ENCODE results near the gene WBP11.

The WBP11 gene

GRCh38 chr12:14836336-14837210 lies 33.3 kb upstream of the WBP11 start:
- no peak for DNase-seq (ENCODE audit: extremely low read depth, low read depth)
- TF ChIP-seq, protein P1, sequence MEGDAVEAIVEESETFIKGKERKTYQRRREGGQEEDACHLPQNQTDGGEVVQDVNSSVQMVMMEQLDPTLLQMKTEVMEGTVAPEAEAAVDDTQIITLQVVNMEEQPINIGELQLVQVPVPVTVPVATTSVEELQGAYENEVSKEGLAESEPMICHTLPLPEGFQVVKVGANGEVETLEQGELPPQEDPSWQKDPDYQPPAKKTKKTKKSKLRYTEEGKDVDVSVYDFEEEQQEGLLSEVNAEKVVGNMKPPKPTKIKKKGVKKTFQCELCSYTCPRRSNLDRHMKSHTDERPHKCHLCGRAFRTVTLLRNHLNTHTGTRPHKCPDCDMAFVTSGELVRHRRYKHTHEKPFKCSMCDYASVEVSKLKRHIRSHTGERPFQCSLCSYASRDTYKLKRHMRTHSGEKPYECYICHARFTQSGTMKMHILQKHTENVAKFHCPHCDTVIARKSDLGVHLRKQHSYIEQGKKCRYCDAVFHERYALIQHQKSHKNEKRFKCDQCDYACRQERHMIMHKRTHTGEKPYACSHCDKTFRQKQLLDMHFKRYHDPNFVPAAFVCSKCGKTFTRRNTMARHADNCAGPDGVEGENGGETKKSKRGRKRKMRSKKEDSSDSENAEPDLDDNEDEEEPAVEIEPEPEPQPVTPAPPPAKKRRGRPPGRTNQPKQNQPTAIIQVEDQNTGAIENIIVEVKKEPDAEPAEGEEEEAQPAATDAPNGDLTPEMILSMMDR (IDR thresholded peaks at IDR 0.05; ENCODE audit: low read depth, low read length) = no peak

- TF ChIP-seq, protein P1 (IDR thresholded peaks at IDR 0.05; ENCODE audit: low read depth, low read length) = no peak
- DNase-seq (ENCODE audit: extremely low read depth, low read depth) = no peak
These were observed 31.2 kb upstream of the WBP11 start for GRCh38 chr12:14834509-14834908.

GRCh38 chr12:14833952-14834351 lies 30.7 kb upstream of the WBP11 start:
- TF ChIP-seq, protein P1 (IDR thresholded peaks at IDR 0.05; ENCODE audit: low read depth, low read length) = no peak
- no peak for DNase-seq (ENCODE audit: extremely low read depth, low read depth)

DNA sequence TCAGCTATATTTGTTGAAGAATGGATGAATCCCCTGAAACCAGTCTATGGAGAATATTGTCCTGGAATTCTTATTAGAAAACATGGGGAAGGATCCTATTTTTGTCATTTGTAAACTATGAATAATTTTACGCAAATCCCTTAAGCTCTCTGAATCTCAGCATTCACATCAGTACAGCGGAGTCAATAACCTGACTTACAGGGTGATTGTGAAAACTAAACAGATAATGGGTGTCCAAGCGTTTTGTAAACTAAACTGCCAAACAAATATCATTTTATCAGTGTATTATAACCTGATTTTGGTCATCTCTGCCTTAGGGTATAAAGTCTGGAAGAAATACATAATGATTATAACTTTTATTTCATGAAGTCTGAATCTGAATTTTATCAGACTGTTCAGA lies 30.1 kb upstream of the WBP11 start:
- no peak for DNase-seq (ENCODE audit: extremely low read depth, low read depth)
- TF ChIP-seq, protein P1 (IDR thresholded peaks at IDR 0.05; ENCODE audit: low read depth, low read length) = no peak

DNA sequence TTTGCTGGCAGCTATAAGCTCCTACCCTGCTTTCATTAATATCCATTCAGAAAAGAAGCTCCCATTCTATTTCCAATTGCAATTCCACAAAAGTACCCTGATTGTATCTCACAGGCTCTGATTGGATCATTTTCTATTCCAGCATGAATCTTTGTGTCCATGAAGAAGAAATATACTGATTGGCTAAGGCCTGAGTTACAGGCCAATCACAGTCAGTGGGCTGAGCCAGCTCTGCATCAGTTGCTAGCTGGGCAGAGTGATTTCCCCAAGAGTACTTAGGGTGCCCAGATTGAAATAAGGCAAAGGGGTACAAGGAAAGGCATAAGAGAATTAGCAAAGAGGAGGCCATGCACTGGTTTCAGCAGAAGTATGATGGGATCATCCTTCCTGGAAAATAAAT lies 25.6 kb upstream of the WBP11 start:
- TF ChIP-seq, protein P1 (IDR thresholded peaks at IDR 0.05; ENCODE audit: low read depth, low read length) = no peak
- no peak for DNase-seq (ENCODE audit: extremely low read depth, low read depth)

DNA sequence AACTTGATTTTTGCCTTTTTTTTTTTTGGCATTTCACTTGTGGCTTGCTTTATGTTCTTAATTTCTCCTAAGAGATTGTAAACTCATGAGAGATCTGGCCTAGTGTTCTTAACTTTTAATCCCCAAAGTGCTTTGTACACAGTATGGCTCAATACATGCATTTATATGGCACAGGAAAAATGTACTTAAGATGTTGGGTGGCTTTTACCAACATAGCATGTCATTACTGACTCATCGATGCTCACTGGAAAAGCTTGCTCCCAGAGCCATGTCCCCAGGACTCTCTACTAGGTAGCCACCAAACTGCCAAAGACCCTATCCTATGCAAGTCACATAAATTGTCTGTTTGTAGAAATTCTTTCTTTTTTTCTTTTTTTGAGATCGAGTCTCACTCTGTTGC lies 23.8 kb upstream of the WBP11 start:
- no peak for DNase-seq (ENCODE audit: extremely low read depth, low read depth)
- TF ChIP-seq, protein P1 (IDR thresholded peaks at IDR 0.05; ENCODE audit: low read depth, low read length) = no peak

DNA sequence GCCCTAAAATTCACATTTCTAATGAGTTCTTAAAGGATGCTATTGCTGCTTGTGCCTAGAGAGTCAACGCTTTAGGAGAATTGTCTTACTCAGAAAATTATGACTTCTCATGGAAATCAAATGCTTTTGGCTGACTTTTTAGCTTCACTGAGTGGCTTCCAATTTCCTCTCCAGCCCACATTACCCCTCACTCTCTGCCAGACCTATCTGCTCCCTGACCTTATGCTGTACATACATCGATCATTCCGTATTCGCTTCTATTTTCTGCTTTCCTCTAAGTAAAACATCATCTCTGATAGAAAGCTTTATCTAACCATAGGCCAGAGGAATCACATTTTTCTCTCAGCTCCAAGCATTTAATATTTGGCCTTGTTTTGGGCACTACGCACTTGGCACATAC lies 23.2 kb upstream of the WBP11 start:
- TF ChIP-seq, protein P1 (IDR thresholded peaks at IDR 0.05; ENCODE audit: low read depth, low read length) = no peak
- no peak for DNase-seq (ENCODE audit: extremely low read depth, low read depth)

Measured in AG09319 (cell line).